ENCODE results near the gene GPATCH2L.

GPATCH2L gene

DNA sequence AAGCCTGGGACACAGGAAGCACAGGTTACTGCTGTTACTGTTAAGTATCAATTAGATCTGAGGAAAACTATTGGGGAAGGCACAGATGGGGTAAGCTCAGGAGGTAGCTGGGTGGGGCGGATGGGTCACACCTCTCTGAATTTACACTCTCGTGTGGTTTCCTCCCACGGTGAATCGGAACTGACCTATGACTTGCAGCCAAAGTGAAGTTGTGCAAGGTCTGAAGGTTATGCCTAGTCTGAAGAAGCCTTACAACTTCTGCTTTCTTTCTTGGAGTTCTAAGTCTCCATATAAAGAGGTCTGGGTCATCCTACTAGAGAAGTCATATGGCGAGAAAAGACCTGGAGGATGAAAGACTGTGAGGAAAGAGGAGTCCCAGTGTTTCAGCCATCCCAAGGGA, 25.6 kb upstream of the GPATCH2L start:
- DNase-seq (ENCODE audit: low read depth) = no peak
- TF ChIP-seq, protein P1, sequence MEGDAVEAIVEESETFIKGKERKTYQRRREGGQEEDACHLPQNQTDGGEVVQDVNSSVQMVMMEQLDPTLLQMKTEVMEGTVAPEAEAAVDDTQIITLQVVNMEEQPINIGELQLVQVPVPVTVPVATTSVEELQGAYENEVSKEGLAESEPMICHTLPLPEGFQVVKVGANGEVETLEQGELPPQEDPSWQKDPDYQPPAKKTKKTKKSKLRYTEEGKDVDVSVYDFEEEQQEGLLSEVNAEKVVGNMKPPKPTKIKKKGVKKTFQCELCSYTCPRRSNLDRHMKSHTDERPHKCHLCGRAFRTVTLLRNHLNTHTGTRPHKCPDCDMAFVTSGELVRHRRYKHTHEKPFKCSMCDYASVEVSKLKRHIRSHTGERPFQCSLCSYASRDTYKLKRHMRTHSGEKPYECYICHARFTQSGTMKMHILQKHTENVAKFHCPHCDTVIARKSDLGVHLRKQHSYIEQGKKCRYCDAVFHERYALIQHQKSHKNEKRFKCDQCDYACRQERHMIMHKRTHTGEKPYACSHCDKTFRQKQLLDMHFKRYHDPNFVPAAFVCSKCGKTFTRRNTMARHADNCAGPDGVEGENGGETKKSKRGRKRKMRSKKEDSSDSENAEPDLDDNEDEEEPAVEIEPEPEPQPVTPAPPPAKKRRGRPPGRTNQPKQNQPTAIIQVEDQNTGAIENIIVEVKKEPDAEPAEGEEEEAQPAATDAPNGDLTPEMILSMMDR (IDR thresholded peaks at IDR 0.05; ENCODE audit: control insufficient read depth, extremely low read depth, insufficient read depth) = no peak
- no peak overlapping the region for H3K4me3 ChIP-seq (ENCODE audit: low read depth, low read length)

- no peak for DNase-seq (ENCODE audit: low read depth)
- TF ChIP-seq, protein P1 (IDR thresholded peaks at IDR 0.05; ENCODE audit: control insufficient read depth, extremely low read depth, insufficient read depth) = no peak
- H3K4me3 ChIP-seq (ENCODE audit: low read depth, low read length) = no peak overlapping the region
Measured at GRCh38 chr14:76129851-76130576, 21.7 kb upstream of the GPATCH2L start.

DNA sequence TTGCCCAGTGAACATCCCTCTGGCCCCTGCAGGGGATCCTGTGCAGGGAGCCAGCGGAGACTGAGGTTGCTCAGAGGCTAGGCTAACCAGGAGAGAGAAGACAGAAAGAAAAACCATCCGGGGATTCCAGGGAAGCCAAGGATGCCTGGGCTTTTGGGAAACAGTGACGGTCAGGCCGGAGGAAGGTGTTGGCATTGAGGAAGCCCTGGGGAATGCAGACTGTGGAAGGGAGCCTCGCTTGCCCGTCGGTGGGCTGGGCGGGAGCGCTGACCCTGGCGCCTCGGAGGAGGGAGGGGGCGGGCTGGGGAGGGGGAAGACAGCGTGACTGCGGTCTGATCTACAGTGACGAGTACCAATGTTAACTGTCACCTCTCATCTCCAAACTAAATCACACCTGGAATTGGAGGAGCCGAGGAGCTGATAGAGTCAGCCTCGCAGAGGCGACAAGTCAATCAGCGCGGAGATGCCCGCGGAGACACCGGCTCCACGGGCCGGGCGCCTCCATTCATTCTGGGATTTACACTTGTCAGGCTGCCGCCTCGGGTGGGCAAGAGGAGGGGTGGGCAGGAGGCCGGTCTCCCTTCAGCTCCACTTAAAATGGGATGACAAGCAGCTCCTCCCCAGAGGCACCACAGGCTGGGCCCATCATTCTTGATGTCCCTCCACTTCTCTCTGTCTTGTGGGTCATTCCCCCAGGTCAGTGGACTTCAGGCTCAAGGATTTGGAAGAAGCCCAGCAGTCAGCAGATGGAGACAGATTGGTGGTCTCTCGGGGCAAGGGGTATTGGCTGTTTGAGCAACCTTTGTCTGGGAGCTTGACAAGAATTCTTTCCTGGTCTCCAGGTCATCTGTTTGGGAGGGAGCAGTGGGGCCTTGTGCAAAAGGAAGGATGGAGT, 20.4 kb upstream of the GPATCH2L start:
- DNase-seq (ENCODE audit: low read depth) = no peak
- no peak overlapping the region for H3K4me3 ChIP-seq (ENCODE audit: low read depth, low read length)
- TF ChIP-seq, protein P1 (IDR thresholded peaks at IDR 0.05; ENCODE audit: control insufficient read depth, extremely low read depth, insufficient read depth) = no peak

- DNase-seq (ENCODE audit: low read depth) = no peak
- TF ChIP-seq, protein P1 (IDR thresholded peaks at IDR 0.05; ENCODE audit: control insufficient read depth, extremely low read depth, insufficient read depth) = no peak
- no peak overlapping the region for H3K4me3 ChIP-seq (ENCODE audit: low read depth, low read length)
Measured at GRCh38 chr14:76133103-76133502, 18.6 kb upstream of the GPATCH2L start.

- no peak overlapping the region for H3K4me3 ChIP-seq (ENCODE audit: low read depth, low read length)
- DNase-seq (ENCODE audit: low read depth) = no peak
Measured at GRCh38 chr14:76134231-76134630, 17.5 kb upstream of the GPATCH2L start.

GRCh38 chr14:76135722-76136121, 16.0 kb upstream of the GPATCH2L start:
- H3K4me3 ChIP-seq (ENCODE audit: low read depth, low read length) = no peak overlapping the region
- TF ChIP-seq, protein P1 (IDR thresholded peaks at IDR 0.05; ENCODE audit: control insufficient read depth, extremely low read depth, insufficient read depth) = no peak
- no peak for DNase-seq (ENCODE audit: low read depth)

More at GRCh38 chr14:76134231-76134630, 17.5 kb upstream of the GPATCH2L start:
- TF ChIP-seq, protein P1 (IDR thresholded peaks at IDR 0.05; ENCODE audit: control insufficient read depth, extremely low read depth, insufficient read depth) = no peak

All from LNCaP clone FGC (cell line).